Measurements from ENCODE around the gene ETV3. TPM values are rescaled to one million over a fixed set of nuclear protein-coding genes. Genes with fewer than 3 reads are reported as not detected.

ETV3 gene
- total RNA-seq, 2 donors from 2014 or later, result 26.9 to 40.6 TPM

DNA sequence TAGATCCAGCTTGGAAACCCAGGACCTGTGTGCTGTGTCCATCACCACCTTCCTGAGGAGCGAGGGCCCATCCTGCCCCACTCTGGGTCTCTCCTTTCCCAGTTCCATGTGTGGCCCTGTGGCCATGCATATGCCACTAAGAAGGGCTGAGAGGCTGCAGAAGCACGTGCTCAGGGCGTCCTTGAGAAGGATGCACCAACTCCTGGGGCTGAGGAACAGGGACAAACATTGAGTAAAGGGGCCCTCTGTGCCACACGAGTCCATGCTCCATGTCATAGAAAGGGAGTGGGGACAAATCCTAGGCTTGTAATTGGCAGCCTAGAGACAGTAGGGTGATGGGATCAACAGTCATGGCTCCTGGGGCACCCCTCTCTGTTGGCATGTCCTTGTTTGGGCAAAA, 47.0 kb downstream of the ETV3 start:
- Mint-ChIP-seq H3K9me3 (no peaks in the 10 kb centered on the region), H3K27ac (no peak overlapping the region), H3K27me3 (ENCODE audit: insufficient read depth) (no peaks in the 10 kb centered on the region), H3K4me1 (peaks cover 9% of the 10 kb centered on the region), H3K36me3 (ENCODE audit: low read depth) (no peaks in the 10 kb centered on the region), H3K4me3 (no peak overlapping the region)
- Histone ChIP-seq H3K27ac (ENCODE audit: low read depth, low read length) (no peak overlapping the region), H3K9me3 (ENCODE audit: control insufficient read depth, low read length) (no peaks in the 10 kb centered on the region), H3K9ac (ENCODE audit: extremely low read depth, low read length, poor library complexity, severe bottlenecking) (no peak overlapping the region), H3K27me3 (ENCODE audit: control insufficient read depth, insufficient read depth, low read length, poor library complexity, severe bottlenecking) (no peaks in the 10 kb centered on the region), H3K4me3 (ENCODE audit: low read length) (no peak overlapping the region), H3K36me3 (ENCODE audit: control insufficient read depth, insufficient read depth, low read length) (no peaks in the 10 kb centered on the region), H3K4me1 (ENCODE audit: control insufficient read depth, insufficient read depth, low read length) (no peaks in the 10 kb centered on the region)
- no peak for DNase-seq
- 93 to 95% methylated on average over 4 of the region's 4 CpGs for WGBS, 2 experiments (ENCODE audit: insufficient coverage in 1 of 2, insufficient read length in 1 of 2)
- TF ChIP-seq CTCF (conservative IDR thresholded peaks at IDR 0.05), result no peak

DNA sequence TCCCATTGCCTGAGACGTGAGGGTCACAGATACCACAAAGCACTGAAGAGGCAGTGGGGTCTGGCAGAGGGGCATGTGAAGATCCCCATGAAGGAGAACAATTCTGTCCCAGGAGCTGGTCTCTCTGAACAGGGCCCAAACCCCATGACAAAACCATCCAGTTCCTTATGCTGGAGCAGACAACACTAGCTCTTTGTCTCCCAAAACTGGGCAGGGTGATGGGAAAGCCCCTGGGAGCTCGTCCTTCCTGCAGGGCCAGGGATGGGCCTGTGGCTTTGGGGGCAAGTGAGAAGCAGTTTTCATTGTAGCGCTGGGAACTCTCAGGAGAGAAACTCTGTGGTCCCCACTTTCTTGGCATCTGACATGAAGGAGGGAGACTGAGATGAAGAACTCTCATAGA, 47.4 kb downstream of the ETV3 start:
- Mint-ChIP-seq H3K27ac (no peak overlapping the region), H3K27me3 (ENCODE audit: insufficient read depth) (no peaks in the 10 kb centered on the region)

GRCh38 chr1:157090196-157090647, 48.0 kb downstream of the ETV3 start:
- Mint-ChIP-seq H3K27me3 (ENCODE audit: insufficient read depth) (no peaks in the 10 kb centered on the region), H3K4me1 (peaks cover 9% of the 10 kb centered on the region), H3K9me3 (no peaks in the 10 kb centered on the region), H3K4me3 (no peak overlapping the region), H3K27ac (peak overlapping the region; percentile 39), H3K36me3 (ENCODE audit: low read depth) (no peaks in the 10 kb centered on the region)
- H3K36me3 ChIP-seq (ENCODE audit: control insufficient read depth, insufficient read depth, low read length), result no peaks in the 10 kb centered on the region
- peak; percentile 98 for DNase-seq
- WGBS, 2 experiments (ENCODE audit: insufficient coverage in 1 of 2, insufficient read length in 1 of 2), result 38 to 39% methylated on average over 8 to 10 of the region's 10 CpGs
- H3K9me3 ChIP-seq (ENCODE audit: control insufficient read depth, low read length), result no peaks in the 10 kb centered on the region
- no peaks in the 10 kb centered on the region for H3K27me3 ChIP-seq (ENCODE audit: control insufficient read depth, insufficient read depth, low read length, poor library complexity, severe bottlenecking)
- no peaks in the 10 kb centered on the region for H3K4me1 ChIP-seq (ENCODE audit: control insufficient read depth, insufficient read depth, low read length)
- H3K9ac ChIP-seq (ENCODE audit: extremely low read depth, low read length, poor library complexity, severe bottlenecking), result no peak overlapping the region
- no peak overlapping the region for H3K4me3 ChIP-seq (ENCODE audit: low read length)
- peak; percentile 97 for TF ChIP-seq CTCF (conservative IDR thresholded peaks at IDR 0.05)
- no peak overlapping the region for H3K27ac ChIP-seq (ENCODE audit: low read depth, low read length)

More for the DNA sequence above, 47.4 kb downstream of the ETV3 start:
- H3K4me3 ChIP-seq (ENCODE audit: low read length), result no peak overlapping the region
- 82 to 86% methylated on average over 2 to 3 of the region's 3 CpGs for WGBS, 2 experiments (ENCODE audit: insufficient coverage in 1 of 2, insufficient read length in 1 of 2)
- Mint-ChIP-seq H3K4me3 (no peak overlapping the region), H3K4me1 (peaks cover 9% of the 10 kb centered on the region), H3K9me3 (no peaks in the 10 kb centered on the region), H3K36me3 (ENCODE audit: low read depth) (no peaks in the 10 kb centered on the region)
- no peaks in the 10 kb centered on the region for H3K27me3 ChIP-seq (ENCODE audit: control insufficient read depth, insufficient read depth, low read length, poor library complexity, severe bottlenecking)
- H3K4me1 ChIP-seq (ENCODE audit: control insufficient read depth, insufficient read depth, low read length), result no peaks in the 10 kb centered on the region
- TF ChIP-seq CTCF (conservative IDR thresholded peaks at IDR 0.05), result no peak
- H3K27ac ChIP-seq (ENCODE audit: low read depth, low read length), result no peak overlapping the region
- H3K9ac ChIP-seq (ENCODE audit: extremely low read depth, low read length, poor library complexity, severe bottlenecking), result no peak overlapping the region
- no peak for DNase-seq
- H3K9me3 ChIP-seq (ENCODE audit: control insufficient read depth, low read length), result no peaks in the 10 kb centered on the region
- H3K36me3 ChIP-seq (ENCODE audit: control insufficient read depth, insufficient read depth, low read length), result no peaks in the 10 kb centered on the region
